Body of pancreas (tissue), 4 donors: ENCODE results near the gene ZNF638.

Experiments
- POLR2A ChIP-seq, 3 donors: fragments of 450-650 bp; IDR thresholded peaks; one replicate each; pipeline ENCODE4 v1.6.1; 2016; ENCODE audit warnings: antibody characterized with exemption in 3 of 3, mild to moderate bottlenecking in 2 of 3
- TF ChIP-seq, protein P1 (sequence below), 7 experiments: fragments of 450-650 bp in 4 of 7; fragments of 200-600 bp in 3 of 7; sonication (generic) in 3 of 7; IDR thresholded peaks; one replicate each; pipeline ENCODE4 v1.5.1; 2016 to 2019; ENCODE audit warnings: antibody characterized with exemption in 7 of 7

- TF ChIP-seq, protein P1, sequence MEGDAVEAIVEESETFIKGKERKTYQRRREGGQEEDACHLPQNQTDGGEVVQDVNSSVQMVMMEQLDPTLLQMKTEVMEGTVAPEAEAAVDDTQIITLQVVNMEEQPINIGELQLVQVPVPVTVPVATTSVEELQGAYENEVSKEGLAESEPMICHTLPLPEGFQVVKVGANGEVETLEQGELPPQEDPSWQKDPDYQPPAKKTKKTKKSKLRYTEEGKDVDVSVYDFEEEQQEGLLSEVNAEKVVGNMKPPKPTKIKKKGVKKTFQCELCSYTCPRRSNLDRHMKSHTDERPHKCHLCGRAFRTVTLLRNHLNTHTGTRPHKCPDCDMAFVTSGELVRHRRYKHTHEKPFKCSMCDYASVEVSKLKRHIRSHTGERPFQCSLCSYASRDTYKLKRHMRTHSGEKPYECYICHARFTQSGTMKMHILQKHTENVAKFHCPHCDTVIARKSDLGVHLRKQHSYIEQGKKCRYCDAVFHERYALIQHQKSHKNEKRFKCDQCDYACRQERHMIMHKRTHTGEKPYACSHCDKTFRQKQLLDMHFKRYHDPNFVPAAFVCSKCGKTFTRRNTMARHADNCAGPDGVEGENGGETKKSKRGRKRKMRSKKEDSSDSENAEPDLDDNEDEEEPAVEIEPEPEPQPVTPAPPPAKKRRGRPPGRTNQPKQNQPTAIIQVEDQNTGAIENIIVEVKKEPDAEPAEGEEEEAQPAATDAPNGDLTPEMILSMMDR (IDR thresholded peaks at IDR 0.05): no peak
- no peak for TF ChIP-seq POLR2A (IDR thresholded peaks at IDR 0.05)
These were observed 63.9 kb downstream of the ZNF638 start for GRCh38 chr2:71395471-71395870.
